Karpas-422 (cell line): ENCODE data around the gene EPB41L2. TPM values are rescaled to one million over a fixed set of nuclear protein-coding genes. Genes with fewer than 3 reads are reported as not detected.

Experiments
- DNase-seq: peaks from one replicate; pipeline ENCODE4 v3.0.0-alpha.2; 2015
- H2AFZ ChIP-seq: fragments of 200-600 bp; sonication (generic); 2 replicates; pipeline ENCODE4 v1.6.1; 2014; ENCODE audit warnings: antibody characterized with exemption, low read length, mixed read lengths
- H3K27ac ChIP-seq: fragments of 200-600 bp; sonication (generic); 2 replicates; pipeline ENCODE4 v1.5.1; 2014; ENCODE audit warnings: mild to moderate bottlenecking, low read length, moderate library complexity
- H3K27me3 ChIP-seq: fragments of 200-600 bp; sonication (generic); 2 replicates; pipeline ENCODE4 v1.6.1; 2014; ENCODE audit warnings: low read length, mixed read lengths
- H3K36me3 ChIP-seq: fragments of 200-600 bp; sonication (generic); 2 replicates; pipeline ENCODE4 v1.6.1; 2014; ENCODE audit warnings: low read length, mixed read lengths; ENCODE audit not compliant: insufficient read depth
- H3K4me1 ChIP-seq: fragments of 200-600 bp; sonication (generic); 2 replicates; pipeline ENCODE4 v1.6.1; 2014; ENCODE audit warnings: mild to moderate bottlenecking, low read length, mixed read lengths
- H3K4me2 ChIP-seq: fragments of 200-600 bp; sonication (generic); 2 replicates; pipeline ENCODE4 v1.6.1; 2014; ENCODE audit warnings: low read length, low read depth, mild to moderate bottlenecking; ENCODE audit not compliant: poor library complexity, severe bottlenecking
- H3K4me3 ChIP-seq: fragments of 200-600 bp; sonication (generic); 2 replicates; pipeline ENCODE4 v1.5.1; 2014; ENCODE audit warnings: mild to moderate bottlenecking, antibody characterized with exemption, low read length, mixed read lengths
- H3K79me2 ChIP-seq: fragments of 200-600 bp; sonication (generic); 2 replicates; pipeline ENCODE4 v1.6.1; 2014; ENCODE audit warnings: mild to moderate bottlenecking, low read length, mixed read lengths
- H3K9ac ChIP-seq: fragments of 200-600 bp; sonication (generic); 2 replicates; pipeline ENCODE4 v1.6.0; 2014; ENCODE audit warnings: low read length
- H3K9me2 ChIP-seq: fragments of 200-600 bp; sonication (generic), shearing (Covaris generic); replicated peaks from 2 replicates; pipeline ENCODE4 v1.6.0; 2014; ENCODE audit warnings: mild to moderate bottlenecking, low read length, moderate library complexity; ENCODE audit not compliant: insufficient read depth
- H3K9me3 ChIP-seq: fragments of 300-700, 200-600 bp; sonication (generic); 2 replicates; pipeline ENCODE4 v1.6.1; 2014; ENCODE audit warnings: low read length, mixed read lengths
- H4K20me1 ChIP-seq: fragments of 200-600 bp; sonication (generic); 2 replicates; pipeline ENCODE4 v1.6.1; 2014; ENCODE audit warnings: mild to moderate bottlenecking, antibody characterized with exemption, low read length, low read depth; ENCODE audit not compliant: insufficient read depth
- total RNA-seq: library from RNA; depleted of rRNA; stranded (reverse); fragments of >200 nt; shearing (Covaris generic); gene quantifications from 2 replicates; pipeline ENCODE4 v1.2.3, GENCODE V29; 2014; ENCODE audit warnings: low replicate concordance

EPB41L2 gene
- total RNA-seq, 1 experiment from 2014 or later = 1.7 TPM

DNA sequence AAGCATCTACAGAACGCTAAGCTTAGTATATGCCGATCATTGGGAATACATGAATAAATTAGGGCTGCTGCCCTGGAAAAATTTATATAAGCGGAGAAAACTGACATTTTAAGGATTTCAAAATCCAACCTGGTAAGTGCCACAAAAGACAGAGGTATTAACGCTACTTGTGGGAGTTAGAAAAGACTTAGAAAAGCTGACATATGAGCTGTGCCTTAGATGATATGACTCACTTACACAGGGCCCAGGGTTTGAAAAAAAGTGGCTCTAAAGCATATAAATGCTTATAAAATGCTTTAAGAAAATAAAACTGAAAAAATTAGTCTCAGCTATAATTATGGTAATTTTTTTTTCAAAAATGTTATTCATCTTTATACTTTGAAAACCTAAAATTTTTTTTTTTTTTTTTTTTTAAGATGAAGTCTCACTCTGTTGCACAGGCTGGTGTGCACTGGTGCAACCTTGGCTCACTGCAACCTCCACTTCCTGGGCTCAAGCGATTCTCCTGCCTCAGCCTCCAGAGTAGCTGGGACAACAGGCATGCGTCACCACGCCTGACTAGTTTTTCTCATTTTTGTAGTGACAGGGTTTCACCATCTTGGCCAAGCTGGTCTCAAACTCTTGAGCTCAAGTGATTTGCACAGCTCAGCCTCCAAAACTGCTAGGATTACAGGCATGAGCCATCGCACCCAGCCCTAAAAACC, 25.7 kb downstream of the EPB41L2 start:
- H3K27ac ChIP-seq = no peak overlapping the region
- DNase-seq = no peak
- no peak overlapping the region for H2AFZ ChIP-seq
- H3K36me3 ChIP-seq = no peaks in the 10 kb centered on the region
- no peaks in the 10 kb centered on the region for H4K20me1 ChIP-seq
- no peaks in the 10 kb centered on the region for H3K79me2 ChIP-seq
- H3K9ac ChIP-seq = no peak overlapping the region
- no peaks in the 10 kb centered on the region for H3K9me2 ChIP-seq
- H3K4me1 ChIP-seq = no peaks in the 10 kb centered on the region
- no peak overlapping the region for H3K4me2 ChIP-seq
- no peak overlapping the region for H3K4me3 ChIP-seq
- no peaks in the 10 kb centered on the region for H3K27me3 ChIP-seq
- no peaks in the 10 kb centered on the region for H3K9me3 ChIP-seq

DNA sequence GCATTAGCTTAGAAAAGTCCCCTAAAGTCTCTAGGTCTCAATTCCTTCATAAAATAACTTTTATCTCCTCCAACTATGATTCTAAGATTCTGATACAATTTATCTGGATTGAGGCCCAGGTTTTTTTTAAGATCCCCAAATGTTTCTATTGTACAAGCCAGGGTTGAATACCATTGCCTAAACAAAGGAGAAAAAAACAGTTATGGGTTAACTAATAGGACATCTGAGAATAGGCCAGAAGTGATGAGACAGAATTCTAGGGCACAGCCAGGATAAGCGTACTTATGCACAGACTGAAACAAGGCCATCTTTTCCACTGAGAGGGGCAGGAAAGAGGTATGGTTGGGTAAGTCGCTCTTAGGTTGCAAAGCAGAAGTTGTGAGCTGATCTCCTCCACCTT, 26.4 kb downstream of the EPB41L2 start:
- no peak for DNase-seq
- H3K4me3 ChIP-seq = no peak overlapping the region
- H3K9ac ChIP-seq = no peak overlapping the region
- H4K20me1 ChIP-seq = no peaks in the 10 kb centered on the region
- H3K27ac ChIP-seq = no peak overlapping the region
- H3K9me2 ChIP-seq = no peaks in the 10 kb centered on the region
- no peaks in the 10 kb centered on the region for H3K4me1 ChIP-seq
- H3K9me3 ChIP-seq = no peaks in the 10 kb centered on the region
- H2AFZ ChIP-seq = no peak overlapping the region
- H3K27me3 ChIP-seq = no peaks in the 10 kb centered on the region
- H3K79me2 ChIP-seq = no peaks in the 10 kb centered on the region
- no peaks in the 10 kb centered on the region for H3K36me3 ChIP-seq
- no peak overlapping the region for H3K4me2 ChIP-seq

DNA sequence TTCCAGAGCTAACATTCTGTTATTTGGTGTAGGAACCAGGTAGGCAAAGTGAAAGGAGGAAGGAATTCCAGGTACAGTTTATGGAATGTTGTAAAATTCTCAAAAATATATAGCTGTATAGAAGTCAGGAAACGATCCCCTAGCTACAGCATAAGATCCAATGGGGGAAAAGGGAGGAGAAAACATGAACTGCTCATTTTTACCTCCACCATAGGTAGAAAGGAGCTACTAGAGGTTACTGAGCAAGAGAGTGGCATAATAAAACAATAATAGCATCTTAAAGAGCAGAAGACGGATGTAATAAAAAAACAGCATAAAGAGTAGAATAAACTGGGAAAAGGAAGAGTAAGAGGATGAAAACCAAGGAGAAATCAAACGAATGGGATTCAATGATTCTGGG, 26.9 kb downstream of the EPB41L2 start:
- Histone ChIP-seq H3K4me2 (no peak overlapping the region), H3K79me2 (no peaks in the 10 kb centered on the region), H2AFZ (no peak overlapping the region), H3K4me1 (no peaks in the 10 kb centered on the region), H3K9me3 (no peaks in the 10 kb centered on the region), H3K9me2 (no peaks in the 10 kb centered on the region), H3K27me3 (no peaks in the 10 kb centered on the region), H4K20me1 (no peaks in the 10 kb centered on the region), H3K9ac (no peak overlapping the region), H3K27ac (no peak overlapping the region), H3K4me3 (no peak overlapping the region), H3K36me3 (no peaks in the 10 kb centered on the region)
- DNase-seq = no peak

DNA sequence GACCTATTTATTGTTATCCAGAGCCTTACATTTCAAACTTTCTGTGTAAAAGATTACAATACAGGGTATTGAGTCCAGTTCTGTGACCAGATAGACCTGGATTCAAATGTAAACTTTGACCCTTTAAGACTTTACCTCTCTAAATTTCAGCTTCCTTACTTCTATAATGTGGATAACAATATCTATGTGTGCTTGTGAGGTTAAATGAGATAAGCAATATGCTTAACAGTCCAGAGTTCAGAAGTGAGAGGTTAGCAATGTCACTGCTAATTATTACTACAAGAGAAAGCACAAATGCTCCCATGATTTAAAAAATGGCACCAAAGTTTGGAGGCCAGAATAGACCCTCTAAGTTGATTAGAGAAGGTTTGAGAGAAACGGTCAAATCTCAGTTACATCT, 27.5 kb downstream of the EPB41L2 start:
- Histone ChIP-seq H3K27ac (no peak overlapping the region), H2AFZ (no peak overlapping the region), H3K4me2 (no peak overlapping the region), H3K4me1 (no peaks in the 10 kb centered on the region), H3K79me2 (no peaks in the 10 kb centered on the region), H4K20me1 (no peaks in the 10 kb centered on the region), H3K9ac (no peak overlapping the region), H3K36me3 (no peaks in the 10 kb centered on the region), H3K4me3 (no peak overlapping the region), H3K27me3 (no peaks in the 10 kb centered on the region), H3K9me3 (no peaks in the 10 kb centered on the region), H3K9me2 (no peaks in the 10 kb centered on the region)
- DNase-seq = no peak

DNA sequence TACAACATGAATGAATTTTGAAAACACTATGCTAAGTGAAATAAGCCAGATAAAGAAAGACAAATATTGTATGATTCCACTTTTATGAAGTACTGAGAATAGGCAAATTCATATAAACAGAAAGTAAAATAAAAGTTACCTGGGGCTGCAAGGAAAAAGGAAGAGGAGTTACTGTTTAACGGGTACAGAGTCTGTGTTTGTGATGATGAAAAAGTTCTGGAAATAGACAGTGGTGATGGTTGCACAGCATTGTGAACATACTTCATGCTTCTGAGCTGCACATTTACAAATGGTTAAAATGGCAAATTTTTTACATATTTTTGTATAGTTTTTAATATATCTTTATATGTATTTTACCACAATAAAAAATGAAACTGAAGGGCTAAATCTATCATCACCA, 29.4 kb downstream of the EPB41L2 start:
- Histone ChIP-seq H3K4me2 (no peak overlapping the region), H3K9me3 (no peaks in the 10 kb centered on the region), H4K20me1 (no peaks in the 10 kb centered on the region), H3K27me3 (no peaks in the 10 kb centered on the region), H3K9ac (no peak overlapping the region), H3K36me3 (no peaks in the 10 kb centered on the region), H2AFZ (no peak overlapping the region), H3K79me2 (no peaks in the 10 kb centered on the region), H3K4me3 (no peak overlapping the region), H3K9me2 (no peaks in the 10 kb centered on the region), H3K4me1 (no peaks in the 10 kb centered on the region), H3K27ac (no peak overlapping the region)
- no peak for DNase-seq

DNA sequence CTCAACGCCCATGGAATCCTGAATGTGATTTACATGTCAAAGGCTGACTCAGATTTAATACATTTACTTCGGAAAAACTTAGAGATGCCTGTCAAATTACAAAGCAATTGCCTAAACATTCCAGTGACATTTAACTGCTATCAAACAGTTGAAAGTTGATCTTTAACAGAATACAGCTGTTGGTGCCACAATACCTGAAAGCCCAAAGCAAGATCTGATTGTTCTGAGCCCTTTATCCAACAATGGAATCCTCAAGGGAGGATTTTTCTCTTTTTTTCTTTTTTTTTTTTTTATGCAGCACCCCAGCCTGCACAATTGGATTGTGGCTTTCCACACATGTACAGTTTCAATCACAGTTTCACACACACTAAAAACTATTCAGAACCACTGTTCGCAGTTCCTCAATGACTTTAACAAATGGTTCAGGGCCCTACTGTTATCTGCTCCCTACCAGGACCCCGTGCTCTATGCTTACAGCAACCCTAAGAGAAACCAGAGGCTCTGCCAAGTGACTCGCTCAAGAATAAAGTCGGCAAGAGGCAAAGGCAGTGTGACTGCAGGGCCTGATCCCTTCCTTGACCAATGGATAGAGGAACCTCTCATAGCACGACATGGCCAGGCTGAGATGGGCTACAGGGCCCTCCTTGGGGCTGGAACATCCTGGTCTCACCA, 33.3 kb downstream of the EPB41L2 start:
- H3K9me2 ChIP-seq = no peaks in the 10 kb centered on the region

DNA sequence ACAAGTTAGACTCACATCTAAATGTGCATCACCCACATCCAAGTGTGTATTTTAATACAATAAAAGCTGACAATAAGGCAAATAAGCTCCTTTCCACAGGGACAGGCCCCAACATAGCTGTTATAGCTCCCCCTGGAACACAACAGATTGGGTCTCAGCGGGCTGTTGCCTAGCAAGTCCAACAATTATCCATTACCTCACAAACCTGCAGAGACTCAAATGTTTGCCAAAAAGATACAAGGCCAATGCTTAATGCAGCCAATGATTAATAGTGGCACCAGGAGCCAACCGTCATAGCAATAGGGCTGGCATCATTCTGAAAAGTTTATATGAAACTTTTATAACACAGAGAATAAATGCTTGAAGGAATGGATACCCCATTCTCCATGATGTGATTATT, 35.7 kb downstream of the EPB41L2 start:
- Histone ChIP-seq H3K79me2 (no peaks in the 10 kb centered on the region), H2AFZ (no peak overlapping the region), H3K9ac (no peak overlapping the region), H4K20me1 (no peaks in the 10 kb centered on the region), H3K36me3 (no peaks in the 10 kb centered on the region), H3K27me3 (no peaks in the 10 kb centered on the region), H3K4me2 (no peak overlapping the region), H3K4me1 (no peaks in the 10 kb centered on the region), H3K9me2 (no peaks in the 10 kb centered on the region), H3K27ac (no peak overlapping the region), H3K4me3 (no peak overlapping the region), H3K9me3 (no peaks in the 10 kb centered on the region)
- DNase-seq = no peak

More for the DNA sequence above, 33.3 kb downstream of the EPB41L2 start:
- Histone ChIP-seq H3K9ac (no peak overlapping the region), H2AFZ (no peak overlapping the region), H3K4me3 (no peak overlapping the region), H3K36me3 (no peaks in the 10 kb centered on the region), H3K4me1 (no peaks in the 10 kb centered on the region), H3K79me2 (no peaks in the 10 kb centered on the region), H3K27me3 (no peaks in the 10 kb centered on the region), H4K20me1 (no peaks in the 10 kb centered on the region), H3K27ac (no peak overlapping the region), H3K9me3 (no peaks in the 10 kb centered on the region), H3K4me2 (no peak overlapping the region)
- DNase-seq = no peak

DNA sequence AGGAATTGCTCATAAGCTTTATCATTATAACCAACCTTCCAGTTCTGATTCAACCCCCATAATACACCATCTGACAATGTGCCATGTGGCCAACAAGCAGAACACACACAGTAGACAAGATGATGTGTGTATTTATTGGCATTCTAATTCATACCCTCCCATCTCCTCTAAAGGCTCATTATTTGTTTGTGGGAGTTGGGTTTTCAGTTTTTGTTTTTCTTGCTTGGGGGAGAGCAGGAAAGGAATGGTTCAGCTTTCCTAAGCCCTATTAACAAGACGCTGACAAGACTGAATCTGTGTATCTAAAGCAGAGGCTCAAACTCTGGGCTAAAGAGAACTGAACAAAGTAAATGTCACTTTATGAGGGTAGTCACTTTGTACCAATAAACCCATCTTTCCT, 36.8 kb downstream of the EPB41L2 start:
- Histone ChIP-seq H3K9me2 (no peaks in the 10 kb centered on the region), H3K36me3 (no peaks in the 10 kb centered on the region), H3K9me3 (no peaks in the 10 kb centered on the region), H4K20me1 (no peaks in the 10 kb centered on the region), H2AFZ (no peak overlapping the region), H3K4me3 (no peak overlapping the region), H3K4me1 (no peaks in the 10 kb centered on the region), H3K9ac (no peak overlapping the region), H3K79me2 (no peaks in the 10 kb centered on the region), H3K4me2 (no peak overlapping the region), H3K27me3 (no peaks in the 10 kb centered on the region), H3K27ac (no peak overlapping the region)
- DNase-seq = no peak
